H4 (cell line): ENCODE results near the gene PPWD1. TPM values are rescaled to one million over a fixed set of nuclear protein-coding genes. Genes with fewer than 3 reads are reported as not detected.

Source experiments
- DNase-seq: peaks from one replicate; pipeline ENCODE4 v3.0.0-alpha.2; 2015; ENCODE audit warnings: low spot score
- total RNA-seq: library from RNA; depleted of rRNA; stranded (reverse); fragments of >200 nt; shearing (Covaris generic); gene quantifications from 2 replicates; pipeline ENCODE4 v1.2.3, GENCODE V29; 2014; rRNA removed

PPWD1 gene
- total RNA-seq, 1 experiment from 2014 or later: 22.5 TPM

DNA sequence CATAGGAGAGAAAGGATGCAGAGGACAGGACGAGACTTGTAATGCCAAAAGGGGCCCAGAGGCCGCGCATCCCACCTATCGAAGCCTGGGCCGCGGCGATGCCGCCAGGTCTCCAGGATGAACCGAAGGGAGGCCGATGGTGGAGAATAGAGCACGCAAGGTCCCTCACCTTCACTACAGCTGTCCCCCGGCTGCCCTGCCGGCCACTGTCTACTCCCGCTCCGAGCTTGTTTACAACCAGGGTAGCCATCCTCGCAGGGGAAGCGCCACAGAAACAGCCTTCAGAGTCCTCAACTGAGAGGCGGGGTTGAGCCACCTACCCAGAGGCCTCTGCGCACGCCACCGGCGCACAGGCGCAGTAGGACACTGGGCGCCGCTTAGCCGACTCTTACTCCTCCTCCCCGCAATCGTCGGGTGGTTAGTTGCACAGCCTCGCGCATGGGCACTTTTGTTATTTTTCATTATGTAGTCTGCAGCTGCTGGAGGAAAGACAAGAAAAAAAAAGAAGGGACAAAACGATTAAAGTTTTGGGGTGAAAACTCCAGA is 61.0 kb downstream of the PPWD1 start, which contains the start of gene TRIM23:
TSS of gene TRIM23 (minus strand) at position 309 of the 546 bp plus-strand sequence. CDS start at position 250, 59 bp downstream.
- DNase-seq: peak; percentile 90

DNA sequence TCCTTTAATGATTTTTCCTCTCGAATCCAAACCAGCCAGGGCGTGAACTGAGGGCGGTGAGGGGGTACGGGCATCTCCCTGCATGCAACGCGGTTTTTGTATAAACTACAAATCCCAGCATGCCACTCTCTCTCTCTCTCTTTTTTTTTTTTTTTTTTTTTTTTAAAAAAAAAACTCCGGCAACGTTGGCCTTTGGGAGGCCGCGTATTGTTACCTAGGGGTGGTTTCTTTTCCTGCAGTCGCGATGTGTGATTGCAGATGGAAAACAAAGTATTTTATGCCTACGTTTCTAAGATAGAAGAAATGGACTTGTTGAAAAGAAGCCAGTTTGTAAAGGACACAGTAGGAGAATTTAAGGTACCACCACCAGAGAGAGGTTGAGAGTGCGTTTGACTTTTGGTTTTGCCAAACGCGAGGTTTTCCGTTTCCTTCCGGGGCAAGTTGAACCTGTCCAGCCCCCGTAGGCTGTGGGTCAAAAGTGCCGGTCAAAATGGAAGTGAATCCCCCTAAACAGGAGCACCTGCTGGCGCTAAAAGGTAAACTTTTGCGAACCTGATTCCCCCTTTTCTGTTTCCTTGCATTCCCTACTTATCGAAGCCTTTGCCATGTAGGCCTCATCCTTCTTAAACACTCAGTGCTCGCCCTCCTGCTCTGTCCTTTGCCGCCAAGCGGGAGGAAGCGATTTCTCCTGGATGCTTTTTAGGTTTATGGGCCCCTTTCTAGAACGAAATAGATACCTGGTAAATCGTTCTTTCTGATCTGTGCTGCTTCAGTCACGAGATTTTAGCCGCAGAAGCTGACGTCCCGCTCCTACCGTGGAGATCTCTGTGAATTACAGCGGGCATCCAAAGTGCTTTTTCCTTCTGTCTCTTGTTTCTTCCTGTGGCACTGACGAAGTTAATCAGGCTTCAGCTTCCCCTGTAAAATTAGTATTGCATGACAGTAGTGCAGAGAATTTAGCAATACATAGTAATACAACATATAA is 61.8 kb downstream of the PPWD1 start, which contains the start of the genes SHLD3 and TRAPPC13:
TSS of gene SHLD3 (plus strand) at position 457 of the 985 bp plus-strand sequence. CDS start 4,561 bp downstream, outside the sequence.
TSS of gene TRAPPC13 (plus strand) at position 457 of the 985 bp plus-strand sequence. CDS start at position 491, 34 bp downstream.
- DNase-seq: peak; percentile 85

GRCh38 chr5:65625743-65626142 is 62.6 kb downstream of the PPWD1 start:
- no peak for DNase-seq

DNA sequence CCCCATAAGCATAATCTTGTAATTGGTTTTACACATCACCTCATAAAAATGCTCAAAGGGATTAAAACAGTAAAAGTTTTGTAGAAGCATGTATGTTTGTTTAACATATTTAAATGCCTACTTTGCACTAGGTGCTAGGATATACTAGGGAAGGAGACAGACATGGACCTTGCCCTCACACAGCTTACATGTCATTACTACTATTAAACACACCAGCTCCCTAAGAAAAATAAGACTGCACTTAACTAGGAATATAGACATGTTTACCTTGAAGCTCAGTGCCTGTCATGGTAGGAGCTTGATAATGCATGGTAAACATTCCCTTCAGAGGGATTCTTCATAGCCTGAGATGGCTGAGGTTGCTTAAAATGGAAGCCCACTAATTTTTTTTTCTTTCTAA is 67.9 kb downstream of the PPWD1 start:
- DNase-seq: no peak

Other genes with a start within 250 kb of the PPWD1 start
- 1.7 and 2.1 TPM in 2 replicates for gene ADAMTS6, start 81.4 kb upstream of the PPWD1 start, total RNA-seq
- gene CENPK, start 128 bp upstream of the PPWD1 start, total RNA-seq: 28.8 and 33.0 TPM in 2 replicates
- 6.7 and 10.8 TPM in 2 replicates for gene TRIM23, start 61.0 kb downstream of the PPWD1 start, total RNA-seq
- 3.6 and 5.7 TPM in 2 replicates for gene SHLD3, start 61.7 kb downstream of the PPWD1 start, total RNA-seq
- 20.7 and 38.0 TPM in 2 replicates for gene TRAPPC13, start 61.7 kb downstream of the PPWD1 start, total RNA-seq
- gene SGTB, start 158.8 kb downstream of the PPWD1 start, total RNA-seq: 3.9 and 6.1 TPM in 2 replicates
- gene NLN, start 158.9 kb downstream of the PPWD1 start, total RNA-seq: 33.0 and 33.6 TPM in 2 replicates